ENCODE data around the gene ERMAP.
"Not testable (repeated sequence)": the region's sequence is repeated elsewhere in the genome, so short reads cannot be mapped to it uniquely, and the experiment has no call there.

The ERMAP gene

GRCh38 chr1:42814815-42815214, 2.1 kb upstream of the ERMAP start:
- DNase-seq, result not testable (repeated sequence)

GRCh38 chr1:42815941-42816584, 859 bp upstream of the ERMAP start:
- no peak for DNase-seq

GRCh38 chr1:42817440-42817767, 482 bp downstream of the ERMAP start:
- DNase-seq, result no peak

- DNase-seq, result no peak
Observed at GRCh38 chr1:42817976-42818375, 1.1 kb downstream of the ERMAP start.

GRCh38 chr1:42820813-42821212, 3.9 kb downstream of the ERMAP start:
- no peak for DNase-seq

- DNase-seq, result no peak
Observed at GRCh38 chr1:42821690-42822089, 4.8 kb downstream of the ERMAP start.

GRCh38 chr1:42822800-42823392, 6.0 kb downstream of the ERMAP start:
- DNase-seq, result no peak

GRCh38 chr1:42824481-42825035, 7.6 kb downstream of the ERMAP start:
- DNase-seq, result no peak

GRCh38 chr1:42825036-42825851, 8.3 kb downstream of the ERMAP start:
- no peak for DNase-seq

GRCh38 chr1:42830631-42831030, 13.7 kb downstream of the ERMAP start:
- no peak for DNase-seq

GRCh38 chr1:42831273-42831672, 14.4 kb downstream of the ERMAP start:
- DNase-seq, result no peak

GRCh38 chr1:42832641-42833240, 15.8 kb downstream of the ERMAP start:
- no peak for DNase-seq

- no peak for DNase-seq
Observed at GRCh38 chr1:42833981-42834380, 17.1 kb downstream of the ERMAP start.

GRCh38 chr1:42834803-42835202, 17.9 kb downstream of the ERMAP start:
- no peak for DNase-seq

- no peak for DNase-seq
Observed at GRCh38 chr1:42835422-42835821, 18.5 kb downstream of the ERMAP start.

- DNase-seq, result no peak
Observed at GRCh38 chr1:42837709-42838108, 20.8 kb downstream of the ERMAP start.

- DNase-seq, result no peak
Observed at GRCh38 chr1:42838482-42839190, 21.7 kb downstream of the ERMAP start.

- no peak for DNase-seq
Observed at GRCh38 chr1:42841010-42841409, 24.1 kb downstream of the ERMAP start.

GRCh38 chr1:42841440-42842147, 24.7 kb downstream of the ERMAP start:
- DNase-seq, result no peak

- no peak for DNase-seq
Observed at GRCh38 chr1:42844592-42845140, 27.7 kb downstream of the ERMAP start.

GRCh38 chr1:42845193-42845592, 28.3 kb downstream of the ERMAP start:
- no peak for DNase-seq

- no peak for DNase-seq
Observed at GRCh38 chr1:42845866-42846256, 28.9 kb downstream of the ERMAP start.

Data from stimulated activated CD4-positive, alpha-beta T cell treated with anti-CD3 and anti-CD28 coated beads, Interleukin-1b, Interleukin-23, amount 100 ng/mL, for 48 hours (primary cell).